Activated CD8-positive, alpha-beta memory T cell treated with anti-CD3 and anti-CD28 coated beads for 36 hours (primary cell): ENCODE data around the gene DOCK9. TPM values are rescaled to one million over a fixed set of nuclear protein-coding genes. Genes with fewer than 3 reads are reported as not detected.

Experiments used
- CTCF ChIA-PET: fragments of 350-600 bp; sonication (Branson Sonifier 250); formaldehyde crosslinking; loops from one replicate; lab custom pipeline; 2021; ENCODE audit warnings: antibody characterized with exemption; lab: Charles Lee
- POLR2A ChIA-PET: fragments of 350-600 bp; sonication (Branson Sonifier 250); formaldehyde crosslinking; loops from one replicate; lab custom pipeline; 2021; ENCODE audit warnings: antibody characterized with exemption; lab: Charles Lee
- total RNA-seq, 2 experiments: library from RNA; stranded (reverse); gene quantifications; one replicate each; pipeline ENCODE4 v1.2.3, GENCODE V29; 2021

The DOCK9 gene
- total RNA-seq, 2 experiments from 2014 or later: 33.0 to 38.6 TPM

DNA sequence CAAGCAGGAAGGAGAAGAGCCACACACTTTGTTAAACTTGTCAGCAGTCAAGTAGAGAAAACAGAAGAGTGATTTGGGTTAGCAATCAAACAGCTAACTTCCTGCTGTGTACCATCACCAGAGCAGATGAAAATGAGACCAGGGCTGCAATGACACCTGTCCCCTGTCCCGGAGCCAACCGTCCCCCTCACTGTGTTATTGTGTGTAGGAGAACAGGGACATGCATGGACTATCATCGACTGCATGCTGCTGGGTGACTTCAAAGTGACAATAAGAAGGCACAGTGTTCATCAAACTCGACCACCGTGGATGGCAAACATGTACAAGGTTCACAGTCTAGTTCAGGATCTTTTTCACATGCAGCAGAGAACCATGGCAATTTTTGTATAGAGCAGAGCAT, 131.3 kb downstream of the DOCK9 start:
- CTCF ChIA-PET: no interaction called here
- POLR2A ChIA-PET: no interaction called here

GRCh38 chr13:98845742-98846141, 132.1 kb downstream of the DOCK9 start:
- ChIA-PET POLR2A (no interaction called here), CTCF (no interaction called here)

- CTCF ChIA-PET: interaction anchor here (1.4 kb wide), 1 partner anchor 7 kb away, joined by 3 read pairs; no protein-coding TSS in a partner anchor
- POLR2A ChIA-PET: interaction anchor here (0.6 kb wide), 1 partner anchor 22 kb away, joined by 4 read pairs; no protein-coding TSS in a partner anchor
Measured at GRCh38 chr13:98844021-98844420, 133.8 kb downstream of the DOCK9 start.

DNA sequence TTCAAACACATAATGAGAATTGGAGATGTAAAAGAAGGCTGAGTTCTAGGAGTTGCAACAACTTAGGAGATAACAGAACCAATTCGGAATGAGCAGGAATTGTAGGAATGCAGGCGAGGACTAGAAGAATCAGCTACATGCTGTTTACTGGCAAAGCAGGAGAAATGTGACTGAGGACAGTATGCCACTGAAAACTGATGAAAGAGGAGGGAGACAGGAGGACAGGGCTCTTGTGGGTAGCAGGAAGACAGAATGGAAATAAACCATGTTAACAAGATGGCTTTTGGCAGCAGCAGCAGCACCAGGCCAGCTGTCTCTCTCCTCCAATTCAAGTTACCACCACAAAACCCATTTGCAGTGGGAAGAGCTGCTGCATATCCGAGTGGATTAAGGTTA, 134.4 kb downstream of the DOCK9 start:
- ChIA-PET CTCF (interaction anchor here (1.0 to 1.5 kb wide), 3 partner anchors 8 to 185 kb away, joined by 3 read pairs; no protein-coding TSS in a partner anchor), POLR2A (no interaction called here)

DNA sequence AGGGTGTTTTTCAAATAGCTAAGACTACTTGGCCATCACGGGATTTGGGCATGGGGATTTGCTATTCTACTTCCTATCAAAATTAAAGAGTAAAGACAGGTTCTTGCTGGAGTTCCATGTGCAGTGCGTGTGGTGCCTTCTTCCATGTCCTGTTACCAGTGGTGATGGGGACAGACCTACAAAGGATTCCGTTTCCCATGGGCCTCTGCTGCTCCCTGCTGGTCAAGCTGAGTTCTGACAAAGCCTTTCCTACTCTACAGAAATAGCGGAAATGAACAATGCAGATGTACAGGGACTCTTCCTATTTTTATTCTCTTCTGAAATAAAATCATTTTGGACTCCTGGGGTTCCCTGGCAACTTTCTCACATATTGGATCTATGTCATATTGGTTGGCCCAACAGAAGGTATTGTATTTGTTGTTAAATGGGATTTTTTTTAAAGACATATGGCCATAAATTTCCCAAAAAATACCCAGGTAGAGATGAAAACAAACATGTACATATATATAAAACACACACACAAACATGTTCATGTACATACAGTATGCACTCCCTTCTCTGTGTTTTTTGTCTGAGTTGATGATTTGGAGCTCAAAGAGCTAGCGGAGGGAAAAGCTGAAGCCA, 134.9 kb downstream of the DOCK9 start:
- ChIA-PET POLR2A (no interaction called here), CTCF (interaction anchor here (1.0 to 1.5 kb wide), 3 partner anchors 9 to 185 kb away, joined by 3 read pairs; no protein-coding TSS in a partner anchor)

- CTCF ChIA-PET: interaction anchor here (1.5 kb wide), 1 partner anchor 14 kb away, joined by 3 read pairs; no protein-coding TSS in a partner anchor
- POLR2A ChIA-PET: no interaction called here
Measured at GRCh38 chr13:98842070-98842469, 135.8 kb downstream of the DOCK9 start.

DNA sequence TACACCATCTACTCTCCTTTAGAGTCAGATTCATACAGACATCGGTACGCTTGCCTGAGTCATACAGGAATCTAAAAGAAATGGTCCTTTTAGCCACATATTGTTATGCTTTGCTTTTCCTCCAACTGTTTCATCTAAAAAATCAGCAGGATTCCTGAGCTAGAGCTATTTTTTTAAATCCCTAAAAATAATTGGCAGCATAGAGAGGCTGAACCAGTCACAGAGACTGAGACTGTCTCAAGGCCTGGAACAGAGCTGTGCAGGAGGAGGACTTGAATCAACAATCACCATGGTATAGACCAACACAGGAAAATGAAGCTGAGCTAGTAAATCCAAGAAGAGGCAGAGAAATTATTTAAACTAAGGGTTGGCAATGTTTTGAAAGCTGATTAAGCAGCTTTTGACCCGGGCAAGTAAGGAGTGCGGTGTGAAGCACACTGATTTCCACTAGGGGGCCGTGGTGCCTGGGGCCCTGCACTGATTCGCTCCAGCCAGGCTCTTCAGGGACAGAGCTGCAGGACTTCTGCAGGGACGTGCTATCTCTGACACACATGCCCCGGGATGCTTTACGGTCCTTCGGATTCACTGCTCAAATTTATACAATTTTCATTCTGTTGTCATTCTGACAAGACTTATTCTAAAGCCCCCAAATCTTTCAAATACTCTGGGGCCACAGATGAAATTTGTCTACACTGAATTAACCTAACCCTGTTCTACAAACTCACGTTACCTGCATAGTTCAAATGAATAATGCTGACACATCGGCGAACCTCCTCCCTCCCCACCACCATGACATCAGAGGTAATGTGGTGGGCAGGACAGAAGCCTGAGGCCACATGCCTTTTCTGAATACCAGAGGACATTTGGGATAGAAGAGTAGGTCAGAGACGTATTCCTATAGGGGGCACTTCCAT, 137.8 kb downstream of the DOCK9 start:
- CTCF ChIA-PET: interaction anchor here (0.7 to 1.3 kb wide), 5 partner anchors 9 to 210 kb away, joined by 3 to 4 read pairs (median 3); no protein-coding TSS in a partner anchor
- POLR2A ChIA-PET: no interaction called here

- ChIA-PET POLR2A (no interaction called here), CTCF (no interaction called here)
Measured at GRCh38 chr13:98838776-98839175, 139.1 kb downstream of the DOCK9 start.

DNA sequence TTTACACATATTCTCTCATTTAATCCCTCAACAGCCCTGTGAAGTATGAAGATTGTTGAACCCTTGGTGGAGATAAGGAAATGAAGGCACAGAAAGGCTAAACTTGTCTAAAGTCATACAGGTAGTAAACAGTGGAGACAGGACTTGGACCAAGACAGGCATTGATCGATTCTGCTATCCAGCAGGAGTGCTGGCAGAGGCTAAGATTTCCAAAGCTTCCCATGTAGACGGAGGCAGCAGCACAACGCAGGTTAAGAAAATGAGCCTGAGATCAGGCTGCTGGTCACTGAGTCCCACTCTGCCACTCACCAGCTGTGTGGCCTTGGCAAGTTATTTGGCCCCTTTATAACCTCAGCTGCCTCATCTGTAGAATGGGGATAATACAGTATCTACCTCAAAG, 140.0 kb downstream of the DOCK9 start:
- CTCF ChIA-PET: no interaction called here
- POLR2A ChIA-PET: no interaction called here

GRCh38 chr13:98835156-98835555, 142.7 kb downstream of the DOCK9 start:
- ChIA-PET POLR2A (no interaction called here), CTCF (interaction anchor here (0.7 kb wide), 1 partner anchor 40 kb away, joined by 3 read pairs; no protein-coding TSS in a partner anchor)

- POLR2A ChIA-PET: no interaction called here
- CTCF ChIA-PET: no interaction called here
Measured at GRCh38 chr13:98834254-98834960, 143.5 kb downstream of the DOCK9 start.

DNA sequence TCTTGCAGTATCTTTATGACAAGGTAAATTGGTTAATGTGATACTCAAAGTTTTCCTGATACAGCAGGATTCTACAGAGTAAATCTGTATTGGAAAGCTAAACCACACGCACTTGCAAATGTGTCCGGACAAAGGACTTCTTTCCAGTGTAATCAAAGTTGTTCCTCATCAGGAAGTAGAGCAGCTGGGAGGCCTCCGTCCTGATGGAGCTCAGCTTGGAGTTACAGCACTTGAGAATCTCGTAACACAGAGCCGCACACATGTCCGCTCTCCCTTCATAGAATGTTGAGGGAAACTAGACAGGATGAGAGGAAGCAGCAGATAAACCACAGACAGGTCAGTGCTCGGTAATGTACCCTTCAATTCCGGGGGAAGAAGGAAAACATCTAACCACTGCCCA, 146.6 kb downstream of the DOCK9 start:
- ChIA-PET POLR2A (no interaction called here), CTCF (no interaction called here)

DNA sequence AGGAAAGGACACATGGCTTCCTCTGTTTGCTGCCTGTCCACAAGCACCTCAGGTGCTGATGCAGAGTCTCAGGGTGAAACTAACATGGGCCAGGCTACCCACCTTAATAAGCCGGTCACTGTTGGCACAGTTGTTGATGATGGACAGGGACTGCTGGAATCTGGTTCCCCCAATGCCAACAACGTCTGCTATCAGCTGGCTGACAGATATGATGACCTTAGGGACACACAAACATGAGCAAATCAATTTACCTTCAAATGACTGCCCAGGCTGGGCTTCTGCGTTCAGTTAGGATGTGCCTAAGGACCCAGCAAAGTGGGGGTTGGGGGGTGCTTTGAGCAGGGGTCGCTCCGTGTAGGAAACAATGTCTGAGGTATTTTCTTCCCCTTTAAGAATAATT, 148.3 kb downstream of the DOCK9 start:
- ChIA-PET CTCF (no interaction called here), POLR2A (no interaction called here)

DNA sequence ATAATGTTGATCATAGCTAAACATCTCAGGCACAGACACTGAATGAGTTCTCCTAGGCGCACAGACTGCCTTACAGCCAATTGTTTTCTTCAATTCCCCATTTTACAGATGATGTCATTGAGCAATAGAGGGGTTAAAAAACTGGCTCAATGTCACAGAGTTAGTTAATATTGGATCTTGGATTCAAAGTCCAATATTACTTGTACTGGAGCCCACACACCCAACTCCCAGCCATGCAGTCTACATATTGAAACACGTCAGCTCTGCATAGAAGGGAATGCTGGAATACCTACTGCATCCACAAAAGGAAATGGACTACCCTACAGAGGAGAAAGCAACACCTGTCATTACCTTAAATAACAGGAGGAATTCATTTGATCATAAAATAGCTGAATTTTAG, 149.2 kb downstream of the DOCK9 start:
- ChIA-PET POLR2A (no interaction called here), CTCF (interaction anchor here (0.5 to 1.2 kb wide), 3 partner anchors 12 to 462 kb away, joined by 3 read pairs; no protein-coding TSS in a partner anchor)

GRCh38 chr13:98827449-98827848, 150.4 kb downstream of the DOCK9 start:
- POLR2A ChIA-PET: no interaction called here
- CTCF ChIA-PET: interaction anchor here (0.5 kb wide), 1 partner anchor 266 kb away, joined by 3 read pairs; no protein-coding TSS in a partner anchor

- CTCF ChIA-PET: no interaction called here
- POLR2A ChIA-PET: interaction anchor here (0.6 kb wide), 1 partner anchor 376 kb away, joined by 3 read pairs; no protein-coding TSS in a partner anchor
Measured at GRCh38 chr13:98826146-98826545, 151.7 kb downstream of the DOCK9 start.

DNA sequence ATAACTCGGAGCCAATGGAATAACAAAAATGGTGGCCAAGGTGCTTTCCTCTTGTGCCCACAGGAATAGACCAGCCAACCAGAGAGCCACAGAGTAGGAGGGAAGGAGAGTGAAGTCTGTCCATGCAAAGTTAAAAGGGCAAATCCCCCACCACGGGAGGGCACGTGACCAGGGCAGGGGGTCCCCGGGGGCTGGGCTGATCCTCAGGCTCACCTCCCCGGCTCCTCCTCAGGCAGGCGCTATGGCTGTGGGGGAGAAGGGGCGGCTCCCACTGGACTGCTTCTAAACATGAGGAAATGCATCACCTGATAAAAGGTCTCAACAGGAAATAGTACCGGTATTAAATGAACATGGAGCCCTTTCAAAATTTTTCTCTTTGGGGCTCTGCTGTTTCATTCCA, 152.2 kb downstream of the DOCK9 start:
- CTCF ChIA-PET: no interaction called here
- POLR2A ChIA-PET: no interaction called here

- ChIA-PET CTCF (no interaction called here), POLR2A (no interaction called here)
Measured at GRCh38 chr13:98824376-98825160, 153.3 kb downstream of the DOCK9 start.

- POLR2A ChIA-PET: no interaction called here
Measured at GRCh38 chr13:98823442-98823841, 154.4 kb downstream of the DOCK9 start.

More at GRCh38 chr13:98823442-98823841, 154.4 kb downstream of the DOCK9 start:
- CTCF ChIA-PET: no interaction called here
